Gastroesophageal sphincter (tissue), 4 donors: Measurements from ENCODE around the gene ZNF331. TPM values are rescaled to one million over a fixed set of nuclear protein-coding genes. Genes with fewer than 3 reads are reported as not detected.

Experiments
- ATAC-seq: fragments of 150-250 bp; one replicate; pipeline ENCODE4 v1.9.1; 2016; ENCODE audit warnings: mild to moderate bottlenecking, moderate library complexity
- H3K27ac ChIP-seq, 4 donors: fragments of 200-600 bp; sonication (generic) in 3 of 4; 1 replicate in 3 of 4; 2 replicates in 1 of 4; pipeline ENCODE4 v1.5.1; 2016 to 2019
- H3K27me3 ChIP-seq: fragments of 200-600 bp; sonication (generic); one replicate; pipeline ENCODE4 v1.5.1; 2019
- H3K36me3 ChIP-seq, 2 donors: fragments of 200-600 bp; sonication (generic); one replicate each; pipeline ENCODE4 v1.5.1; 2019; ENCODE audit warnings: control low read depth in 1 of 2
- H3K4me1 ChIP-seq, 3 donors: fragments of 200-600 bp; sonication (generic); 1 replicate in 2 of 3; 2 replicates in 1 of 3; pipeline ENCODE4 v1.5.1; 2016 to 2019; ENCODE audit warnings: control low read depth in 2 of 3
- H3K4me3 ChIP-seq, 2 donors: fragments of 200-600 bp; sonication (generic); one replicate each; pipeline ENCODE4 v1.5.1; 2019; ENCODE audit warnings: mild to moderate bottlenecking in 1 of 2, moderate library complexity in 1 of 2
- H3K9me3 ChIP-seq, 3 donors: fragments of 200-600 bp; sonication (generic); one replicate each; pipeline ENCODE4 v1.5.1; 2017 to 2019; ENCODE audit warnings: control low read depth in 2 of 3
- EP300 ChIP-seq: sonication (generic); formaldehyde crosslinking; IDR thresholded peaks from one replicate; pipeline ENCODE4 v1.6.1; 2017; ENCODE audit warnings: antibody characterized with exemption, mild to moderate bottlenecking
- POLR2A ChIP-seq, 2 donors: fragments of 450-650 bp; IDR thresholded peaks; one replicate each; pipeline ENCODE4 v1.6.1; 2017; ENCODE audit warnings: antibody characterized with exemption in 2 of 2, mild to moderate bottlenecking in 2 of 2, moderate library complexity in 1 of 2
- POLR2AphosphoS5 ChIP-seq: sonication (generic); formaldehyde crosslinking; IDR thresholded peaks from one replicate; pipeline ENCODE4 v1.6.1; 2017; ENCODE audit warnings: antibody characterized with exemption
- WGBS, 2 donors: methylation state at CpG; one replicate each; pipeline ENCODE4 v1.1.5; 2018; ENCODE audit warnings: low coverage in 1 of 2; 5-methylcytosine and 5-hydroxymethylcytosine counted together
- total RNA-seq, 4 donors: library from RNA; depleted of rRNA; stranded (reverse); fragments of >200 nt; gene quantifications; one replicate each; pipeline ENCODE4 v1.1.0, GENCODE V29; 2016
- TF ChIP-seq, protein P1 (sequence below), 4 experiments: fragments of 200-600 bp in 2 of 4; fragments of 450-650 bp in 2 of 4; sonication (generic) in 1 of 4; IDR thresholded peaks; one replicate each; pipeline ENCODE4 v1.5.1; 2017 to 2019; ENCODE audit warnings: antibody characterized with exemption in 4 of 4, mild to moderate bottlenecking in 2 of 4, moderate library complexity in 2 of 4

Gene ZNF331
- total RNA-seq, 4 donors from 2014 or later: 23.9 to 29.2 (median 26.1) TPM

GRCh38 chr19:53626486-53626885 is 88.5 kb downstream of the ZNF331 start:
- Histone ChIP-seq H3K36me3 (no peaks in the 10 kb centered on the region), H3K27me3 (no peaks in the 10 kb centered on the region), H3K4me3 (no peak overlapping the region), H3K4me1 (no peaks in the 10 kb centered on the region), H3K9me3 (no peaks in the 10 kb centered on the region), H3K27ac (no peak overlapping the region)
- no peak for ATAC-seq
- 80% methylated on average over 9 of the region's 9 CpGs; no CpG with 5 or more reads in 1 of the 2 donors for WGBS, 2 donors
- TF ChIP-seq, protein P1, sequence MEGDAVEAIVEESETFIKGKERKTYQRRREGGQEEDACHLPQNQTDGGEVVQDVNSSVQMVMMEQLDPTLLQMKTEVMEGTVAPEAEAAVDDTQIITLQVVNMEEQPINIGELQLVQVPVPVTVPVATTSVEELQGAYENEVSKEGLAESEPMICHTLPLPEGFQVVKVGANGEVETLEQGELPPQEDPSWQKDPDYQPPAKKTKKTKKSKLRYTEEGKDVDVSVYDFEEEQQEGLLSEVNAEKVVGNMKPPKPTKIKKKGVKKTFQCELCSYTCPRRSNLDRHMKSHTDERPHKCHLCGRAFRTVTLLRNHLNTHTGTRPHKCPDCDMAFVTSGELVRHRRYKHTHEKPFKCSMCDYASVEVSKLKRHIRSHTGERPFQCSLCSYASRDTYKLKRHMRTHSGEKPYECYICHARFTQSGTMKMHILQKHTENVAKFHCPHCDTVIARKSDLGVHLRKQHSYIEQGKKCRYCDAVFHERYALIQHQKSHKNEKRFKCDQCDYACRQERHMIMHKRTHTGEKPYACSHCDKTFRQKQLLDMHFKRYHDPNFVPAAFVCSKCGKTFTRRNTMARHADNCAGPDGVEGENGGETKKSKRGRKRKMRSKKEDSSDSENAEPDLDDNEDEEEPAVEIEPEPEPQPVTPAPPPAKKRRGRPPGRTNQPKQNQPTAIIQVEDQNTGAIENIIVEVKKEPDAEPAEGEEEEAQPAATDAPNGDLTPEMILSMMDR (IDR thresholded peaks at IDR 0.05): no peak
- TF ChIP-seq EP300 (no peak), POLR2A (IDR thresholded peaks at IDR 0.05) (no peak), POLR2AphosphoS5 (no peak)

DNA sequence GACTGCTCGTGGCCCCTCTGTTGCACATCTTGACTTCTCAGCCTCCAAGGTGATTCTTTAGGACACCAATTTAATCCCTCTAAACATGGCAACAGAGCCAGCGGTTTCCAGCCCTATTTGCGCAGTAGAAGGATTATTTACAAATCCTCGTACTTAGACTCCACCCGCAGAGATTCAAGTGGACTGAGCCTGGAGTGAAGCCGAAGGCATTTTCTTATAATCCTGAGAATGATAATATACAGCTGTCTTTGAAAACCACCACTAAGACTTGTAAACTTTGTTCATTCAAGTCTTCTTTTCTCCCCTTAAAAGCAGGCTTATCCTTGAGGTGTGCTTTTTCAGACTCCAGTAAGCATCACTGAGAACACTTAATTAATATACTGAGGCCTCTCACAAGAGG is 89.0 kb downstream of the ZNF331 start:
- TF ChIP-seq EP300: no peak
- no peak for TF ChIP-seq POLR2A (IDR thresholded peaks at IDR 0.05)
- TF ChIP-seq, protein P1 (IDR thresholded peaks at IDR 0.05): no peak
- TF ChIP-seq POLR2AphosphoS5: no peak
- Histone ChIP-seq H3K4me1 (no peaks in the 10 kb centered on the region), H3K27ac (no peak overlapping the region), H3K36me3 (no peaks in the 10 kb centered on the region), H3K27me3 (no peaks in the 10 kb centered on the region), H3K9me3 (no peaks in the 10 kb centered on the region), H3K4me3 (no peak overlapping the region)
- 5 to 63% methylated on average over 5 of the region's 6 CpGs for WGBS, 2 donors
- ATAC-seq: no peak

Other genes starting within 250 kb of the ZNF331 start
- gene ZNF845, start 204.4 kb upstream of the ZNF331 start, total RNA-seq: 10 to 100 TPM in 2 of 4 donors, 1 to 10 TPM in 2; 5.2 to 11.5 (median 8.6) TPM
- 10 to 100 TPM in 3 of 4 donors, 1 to 10 TPM in 1; 9.2 to 14.5 (median 11.8) TPM for gene ZNF525, start 172.4 kb upstream of the ZNF331 start, total RNA-seq
- gene ZNF765, start 143.0 kb upstream of the ZNF331 start, total RNA-seq: 10 to 100 TPM in 1 of 4 donors, 1 to 10 TPM in 3; 7.3 to 13.4 (median 8.2) TPM
- 10 to 100 TPM in 2 of 4 donors, 1 to 10 TPM in 2; 7.5 to 12.8 (median 10.2) TPM for gene ZNF761, start 106.2 kb upstream of the ZNF331 start, total RNA-seq
- gene ZNF813, start 70.4 kb upstream of the ZNF331 start, total RNA-seq: 1 to 10 TPM; 2.4 to 3.4 (median 2.7) TPM
- not detected for gene DPRX, start 93.9 kb downstream of the ZNF331 start, total RNA-seq